Measurements from ENCODE around the gene SDF4. TPM values are rescaled to one million over a fixed set of nuclear protein-coding genes. Genes with fewer than 3 reads are reported as not detected.

The SDF4 gene
- total and polyA plus RNA-seq, 2 of the 13 experiments (the other 11 are each of a cell fraction or from before 2014, with no cell fraction given) = 80.8 to 107 TPM

- 0 out of 2 replicates have a peak, but pooled peaks have one; percentile 8 for TF ChIP-seq ZBTB33 (CRISPR knock-in tag; IDR thresholded peaks at IDR 0.05)
- TF ChIP-seq EZH2 (conservative IDR thresholded peaks at IDR 0.05; ENCODE audit: low read depth, low read length) = peak; percentile 48; the same call in 1 of the 2 replicates
Observed at GRCh38 chr1:1203561-1204424, 28.0 kb downstream of the SDF4 start (continued).

GRCh38 chr1:1202831-1203560 is 28.8 kb downstream of the SDF4 start:
- ATAC-seq = no peak
- in situ Hi-C loops (cut with HindIII; ENCODE audit: extremely low pct_ligation_motif_present, low pct_unique_long_range_greater_than_20kb) = no loop called here
- H4K20me1 ChIP-seq (ENCODE audit: insufficient read depth, low read length) = no peaks in the 10 kb centered on the region
- no peak overlapping the region for H3K9ac ChIP-seq (ENCODE audit: insufficient read depth, low read depth, low read length)
- 43% methylated on average over 12 of the region's 27 CpGs for WGBS (ENCODE audit: low lambda C conversion rate)
- no peaks in the 10 kb centered on the region for H3K9me3 ChIP-seq (ENCODE audit: low read length)
- BruUV-seq (replicated peaks) = no TSS peak
- H2AFZ ChIP-seq (ENCODE audit: low read length) = no peak overlapping the region
- H3K36me3 ChIP-seq (replicated peaks in 1 of 2; ENCODE audit: control insufficient read depth in 1 of 2, insufficient read depth in 2 of 2, low read length in 2 of 2) = no peaks in the 10 kb centered on the region
- no peak for DNase-seq (ENCODE audit: low spot score)
- no peak for FAIRE-seq
- CTCF ChIA-PET (ENCODE audit: low intra/inter-chr PET ratio, low total read pairs) = no interaction called here
- no peak overlapping the region for H3K4me2 ChIP-seq (ENCODE audit: low read depth, low read length)
- no peak overlapping the region for H3K27ac ChIP-seq (ENCODE audit: extremely low read length, insufficient read depth, low read length)
- H3K27me3 ChIP-seq (ENCODE audit: control insufficient read depth in 1 of 2, insufficient read depth in 2 of 2, low read length in 2 of 2) = peaks cover 27 to 66% of the 10 kb centered on the region in 2 experiments; a peak in 4 of 5 replicates
- no peak for TF ChIP-seq PAX8 (CRISPR knock-in tag; IDR thresholded peaks at IDR 0.05; ENCODE audit: borderline replicate concordance)
- no peak for TF ChIP-seq ZNF605 (CRISPR knock-in tag; IDR thresholded peaks at IDR 0.05)
- TF ChIP-seq ZNF567 (CRISPR knock-in tag; IDR thresholded peaks at IDR 0.05; ENCODE audit: borderline replicate concordance) = no peak
- no peak for TF ChIP-seq ZNF616 (CRISPR knock-in tag; IDR thresholded peaks at IDR 0.05; ENCODE audit: low read depth)
- TF ChIP-seq TP53 (CRISPR knock-in tag; conservative IDR thresholded peaks at IDR 0.05) = no peak
- no peak for TF ChIP-seq ZNF124 (CRISPR knock-in tag; IDR thresholded peaks at IDR 0.05)
- H3K79me2 ChIP-seq (ENCODE audit: insufficient read depth, low read length) = no peaks in the 10 kb centered on the region
- POLR2A ChIA-PET = no interaction called here
- intact Hi-C loops (cut with micrococcal nuclease; ENCODE audit: unreplicated experiment) = no loop called here
- no peak overlapping the region for H3K4me3 ChIP-seq (replicated peaks in 1 of 3; ENCODE audit: insufficient read depth in 1 of 3, low read depth in 2 of 3, low read length in 3 of 3)
- peaks cover 22% of the 10 kb centered on the region for H3K4me1 ChIP-seq (ENCODE audit: insufficient read depth, low read length)
